GM23248 (cell line): Measurements from ENCODE around the gene RANBP6.

Experiments
- EZH2 ChIP-seq: fragments of 200-600 bp; sonication (generic); IDR thresholded peaks from 2 replicates; pipeline ENCODE4 v1.6.1; 2018; ENCODE audit warnings: antibody characterized with exemption, mild to moderate bottlenecking; ENCODE audit not compliant: insufficient read depth, poor library complexity, severe bottlenecking
- EZH2phosphoT487 ChIP-seq: fragments of 200-600 bp; sonication (generic); IDR thresholded peaks from 2 replicates; pipeline ENCODE4 v1.6.1; 2018; ENCODE audit warnings: antibody characterized with exemption, moderate library complexity, mild to moderate bottlenecking, low read depth; ENCODE audit not compliant: insufficient read depth

GRCh38 chr9:5978523-5978922, 36.9 kb downstream of the RANBP6 start:
- no peak for TF ChIP-seq EZH2phosphoT487
- TF ChIP-seq EZH2, result no peak
